Nephron progenitor cell (in vitro differentiated cells): ENCODE measurements around the gene SNTB2.
A peak's percentile ranks its signal among the peaks of the same experiment; 100 is the strongest.
"Not testable (repeated sequence)": the region's sequence is repeated elsewhere in the genome, so short reads cannot be mapped to it uniquely, and the experiment has no call there.

Experiments used
- DNase-seq: peaks from one replicate; pipeline ENCODE4 v3.0.0; 2021
- H3K27ac Mint-ChIP-seq: 2 replicates; pipeline ENCODE4 v1.8.0; 2021; ENCODE audit warnings: mild to moderate bottlenecking, moderate library complexity, mixed read lengths
- H3K27me3 Mint-ChIP-seq: 2 replicates; pipeline ENCODE4 v1.8.0; 2021; ENCODE audit warnings: mild to moderate bottlenecking, low read depth, mixed read lengths; ENCODE audit not compliant: poor library complexity
- H3K36me3 Mint-ChIP-seq: 2 replicates; pipeline ENCODE4 v1.8.0; 2021; ENCODE audit warnings: low read depth, mixed read lengths
- H3K4me1 Mint-ChIP-seq: 2 replicates; pipeline ENCODE4 v1.8.0; 2021; ENCODE audit warnings: mixed read lengths
- H3K4me3 Mint-ChIP-seq: 2 replicates; pipeline ENCODE4 v1.8.0; 2021; ENCODE audit warnings: mild to moderate bottlenecking, moderate library complexity, mixed read lengths
- H3K9me3 Mint-ChIP-seq: 2 replicates; pipeline ENCODE4 v1.8.0; 2021; ENCODE audit warnings: mild to moderate bottlenecking, moderate library complexity, mixed read lengths
- TF ChIP-seq, protein P1 (sequence below): fragments of 200-600 bp; sonication (generic); IDR thresholded peaks from 2 replicates; pipeline ENCODE4 v1.5.0; 2021; ENCODE audit warnings: antibody characterized with exemption

Gene SNTB2

GRCh38 chr16:69285240-69285639 lies 98.3 kb downstream of the SNTB2 start:
- peaks cover 20% of the 10 kb centered on the region for H3K36me3 Mint-ChIP-seq
- no peaks in the 10 kb centered on the region for H3K4me1 Mint-ChIP-seq
- H3K27ac Mint-ChIP-seq = no peak overlapping the region
- no peak overlapping the region for H3K4me3 Mint-ChIP-seq
- peaks cover 4% of the 10 kb centered on the region for H3K9me3 Mint-ChIP-seq
- H3K27me3 Mint-ChIP-seq = peaks cover 3% of the 10 kb centered on the region
- no peak for DNase-seq
- TF ChIP-seq, protein P1, sequence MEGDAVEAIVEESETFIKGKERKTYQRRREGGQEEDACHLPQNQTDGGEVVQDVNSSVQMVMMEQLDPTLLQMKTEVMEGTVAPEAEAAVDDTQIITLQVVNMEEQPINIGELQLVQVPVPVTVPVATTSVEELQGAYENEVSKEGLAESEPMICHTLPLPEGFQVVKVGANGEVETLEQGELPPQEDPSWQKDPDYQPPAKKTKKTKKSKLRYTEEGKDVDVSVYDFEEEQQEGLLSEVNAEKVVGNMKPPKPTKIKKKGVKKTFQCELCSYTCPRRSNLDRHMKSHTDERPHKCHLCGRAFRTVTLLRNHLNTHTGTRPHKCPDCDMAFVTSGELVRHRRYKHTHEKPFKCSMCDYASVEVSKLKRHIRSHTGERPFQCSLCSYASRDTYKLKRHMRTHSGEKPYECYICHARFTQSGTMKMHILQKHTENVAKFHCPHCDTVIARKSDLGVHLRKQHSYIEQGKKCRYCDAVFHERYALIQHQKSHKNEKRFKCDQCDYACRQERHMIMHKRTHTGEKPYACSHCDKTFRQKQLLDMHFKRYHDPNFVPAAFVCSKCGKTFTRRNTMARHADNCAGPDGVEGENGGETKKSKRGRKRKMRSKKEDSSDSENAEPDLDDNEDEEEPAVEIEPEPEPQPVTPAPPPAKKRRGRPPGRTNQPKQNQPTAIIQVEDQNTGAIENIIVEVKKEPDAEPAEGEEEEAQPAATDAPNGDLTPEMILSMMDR = no peak

- H3K27ac Mint-ChIP-seq = no peak overlapping the region
- no peaks in the 10 kb centered on the region for H3K9me3 Mint-ChIP-seq
- H3K4me3 Mint-ChIP-seq = no peak overlapping the region
- TF ChIP-seq, protein P1 = peak; percentile 65
- DNase-seq = no peak
- no peaks in the 10 kb centered on the region for H3K4me1 Mint-ChIP-seq
- H3K27me3 Mint-ChIP-seq = peaks cover 3% of the 10 kb centered on the region
- peaks cover 10% of the 10 kb centered on the region for H3K36me3 Mint-ChIP-seq
Measured at GRCh38 chr16:69286941-69287713, 100.2 kb downstream of the SNTB2 start.

- H3K4me3 Mint-ChIP-seq, H3K4me1 Mint-ChIP-seq, DNase-seq, H3K27me3 Mint-ChIP-seq, H3K27ac Mint-ChIP-seq, H3K36me3 Mint-ChIP-seq, H3K9me3 Mint-ChIP-seq: not testable (repeated sequence)
Measured at GRCh38 chr16:69291657-69292056, 104.7 kb downstream of the SNTB2 start.

DNA sequence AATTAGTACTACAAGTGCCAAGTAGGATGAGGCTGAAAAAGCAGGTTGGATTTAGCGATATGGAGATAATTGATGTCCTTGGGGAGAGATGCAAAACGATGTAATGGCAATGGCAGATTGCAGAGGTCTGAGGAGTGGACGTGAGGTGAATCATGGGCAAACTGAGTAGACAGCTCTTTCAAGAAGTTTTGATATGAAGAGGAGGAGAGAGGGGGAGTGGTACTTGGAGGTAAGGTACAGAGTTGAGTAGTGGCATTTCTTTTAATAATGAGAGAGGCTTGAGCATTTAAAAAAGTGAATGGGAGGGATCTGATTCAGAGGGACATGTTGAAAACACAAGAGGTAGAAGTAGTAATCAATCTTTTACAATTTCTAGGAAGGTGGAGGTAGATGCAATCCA lies 106.4 kb downstream of the SNTB2 start:
- H3K27ac Mint-ChIP-seq = peak overlapping the region; percentile 20
- TF ChIP-seq, protein P1 = no peak
- no peaks in the 10 kb centered on the region for H3K9me3 Mint-ChIP-seq
- no peak overlapping the region for H3K4me3 Mint-ChIP-seq
- no peaks in the 10 kb centered on the region for H3K27me3 Mint-ChIP-seq
- peaks cover 10% of the 10 kb centered on the region for H3K36me3 Mint-ChIP-seq
- DNase-seq = no peak
- H3K4me1 Mint-ChIP-seq = peaks cover 5% of the 10 kb centered on the region

DNA sequence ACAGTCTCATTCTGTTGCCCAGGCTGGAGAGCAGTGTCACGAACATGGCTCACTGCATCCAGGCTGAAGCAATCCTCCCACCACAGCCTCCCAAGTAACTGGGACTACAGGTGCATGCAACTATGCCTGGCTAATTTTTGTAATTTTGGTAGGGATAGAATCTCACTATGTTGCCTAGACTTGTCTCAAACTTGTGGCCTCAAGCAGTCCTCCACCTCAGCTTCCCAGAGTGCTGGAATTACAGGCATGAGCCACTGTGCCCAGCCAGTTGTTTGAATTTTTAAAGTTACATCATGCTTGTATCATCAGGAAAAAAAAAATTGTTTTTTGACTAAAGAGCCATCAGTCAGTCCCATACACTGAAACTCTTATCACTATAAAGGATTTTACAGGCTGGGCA lies 107.1 kb downstream of the SNTB2 start:
- peaks cover 15% of the 10 kb centered on the region for H3K36me3 Mint-ChIP-seq
- H3K9me3 Mint-ChIP-seq = no peaks in the 10 kb centered on the region
- TF ChIP-seq, protein P1 = no peak
- DNase-seq = no peak
- no peak overlapping the region for H3K27ac Mint-ChIP-seq
- no peak overlapping the region for H3K4me3 Mint-ChIP-seq
- H3K4me1 Mint-ChIP-seq = peaks cover 5% of the 10 kb centered on the region
- H3K27me3 Mint-ChIP-seq = no peaks in the 10 kb centered on the region

- H3K27ac Mint-ChIP-seq, H3K4me3 Mint-ChIP-seq, DNase-seq, H3K4me1 Mint-ChIP-seq, H3K27me3 Mint-ChIP-seq, H3K9me3 Mint-ChIP-seq: not testable (repeated sequence)
- H3K36me3 Mint-ChIP-seq = peaks cover 33% of the 10 kb centered on the region
Measured at GRCh38 chr16:69296771-69297170, 109.8 kb downstream of the SNTB2 start.

- H3K4me3 Mint-ChIP-seq = no peak overlapping the region
Measured at GRCh38 chr16:69298261-69298660, 111.3 kb downstream of the SNTB2 start.

More at GRCh38 chr16:69298261-69298660, 111.3 kb downstream of the SNTB2 start:
- H3K4me1 Mint-ChIP-seq = peaks cover 14% of the 10 kb centered on the region
- H3K9me3 Mint-ChIP-seq = no peaks in the 10 kb centered on the region
- peaks cover 5% of the 10 kb centered on the region for H3K27me3 Mint-ChIP-seq
- no peak overlapping the region for H3K27ac Mint-ChIP-seq
- TF ChIP-seq, protein P1 = no peak
- DNase-seq = no peak
- H3K36me3 Mint-ChIP-seq = peaks cover 33% of the 10 kb centered on the region
